Stimulated activated CD4-positive, alpha-beta T cell treated with anti-CD3 and anti-CD28 coated beads, Interleukin-12 subunit alpha, Interleukin-12 subunit beta, amount 100 ng/mL, for 24 hours (primary cell): ENCODE measurements around the gene IMMP2L.

Experiments used
- DNase-seq, 2 experiments: peaks; one replicate each; pipeline ENCODE4 v3.0.0-alpha.2; 2020; ENCODE audit warnings: low read depth in 2 of 2

The IMMP2L gene

GRCh38 chr7:111393011-111393754 lies 169.1 kb downstream of the IMMP2L start:
- DNase-seq, result no peak

GRCh38 chr7:111392294-111392693 lies 170.0 kb downstream of the IMMP2L start:
- no peak for DNase-seq

GRCh38 chr7:111390000-111390399 lies 172.3 kb downstream of the IMMP2L start:
- DNase-seq, result no peak

GRCh38 chr7:111388912-111389311 lies 173.4 kb downstream of the IMMP2L start:
- DNase-seq, result no peak

- DNase-seq, result no peak
Observed at GRCh38 chr7:111388016-111388415, 174.3 kb downstream of the IMMP2L start.

- DNase-seq, result no peak
Observed at GRCh38 chr7:111384065-111384891, 178.0 kb downstream of the IMMP2L start.

- DNase-seq, result no peak
Observed at GRCh38 chr7:111383133-111383532, 179.2 kb downstream of the IMMP2L start.

- no peak for DNase-seq
Observed at GRCh38 chr7:111381590-111381989, 180.7 kb downstream of the IMMP2L start.

- DNase-seq, result no peak
Observed at GRCh38 chr7:111380945-111381344, 181.3 kb downstream of the IMMP2L start.

- no peak for DNase-seq
Observed at GRCh38 chr7:111374027-111374426, 188.3 kb downstream of the IMMP2L start.

GRCh38 chr7:111371437-111371836 lies 190.9 kb downstream of the IMMP2L start:
- DNase-seq, result no peak

- no peak for DNase-seq
Observed at GRCh38 chr7:111370002-111370401, 192.3 kb downstream of the IMMP2L start.

- no peak for DNase-seq
Observed at GRCh38 chr7:111368381-111369065, 193.8 kb downstream of the IMMP2L start.

- no peak for DNase-seq
Observed at GRCh38 chr7:111364413-111364812, 197.9 kb downstream of the IMMP2L start.

- DNase-seq, result no peak
Observed at GRCh38 chr7:111363099-111363498, 199.2 kb downstream of the IMMP2L start.

- no peak for DNase-seq
Observed at GRCh38 chr7:111362506-111363054, 199.7 kb downstream of the IMMP2L start.

GRCh38 chr7:111358915-111359314 lies 203.4 kb downstream of the IMMP2L start:
- DNase-seq, result no peak

GRCh38 chr7:111357691-111358090 lies 204.6 kb downstream of the IMMP2L start:
- DNase-seq, result no peak

GRCh38 chr7:111356941-111357340 lies 205.4 kb downstream of the IMMP2L start:
- DNase-seq, result no peak

GRCh38 chr7:111352319-111352718 lies 210.0 kb downstream of the IMMP2L start:
- no peak for DNase-seq

- DNase-seq, result no peak
Observed at GRCh38 chr7:111346219-111346618, 216.1 kb downstream of the IMMP2L start.

- DNase-seq, result no peak
Observed at GRCh38 chr7:111343017-111343416, 219.3 kb downstream of the IMMP2L start.
